ENCODE results near the gene CDH13.

CDH13 gene

GRCh38 chr16:83747936-83748335 is 1121.2 kb downstream of the CDH13 start:
- CTCF ChIA-PET, result no interaction called here
- Histone ChIP-seq H3K9me3 (ENCODE audit: control insufficient read depth, insufficient read depth, low read depth, low read length) (no peaks in the 10 kb centered on the region), H3K27ac (ENCODE audit: extremely low read depth, low read depth, low read length) (no peak overlapping the region), H3K36me3 (ENCODE audit: control insufficient read depth in 2 of 2, insufficient read depth in 1 of 2, low read length in 2 of 2) (no peaks in the 10 kb centered on the region), H3K4me1 (ENCODE audit: control insufficient read depth, insufficient read depth, low read length) (no peaks in the 10 kb centered on the region), H3K4me3 (ENCODE audit: low read depth, low read length) (no peak overlapping the region)
- TF ChIP-seq TCF7L2 (IDR thresholded peaks at IDR 0.05; ENCODE audit: borderline replicate concordance, low read depth, low read length), result no peak
- POLR2A ChIA-PET, result no interaction called here

GRCh38 chr16:83755391-83755790 is 1128.6 kb downstream of the CDH13 start:
- no peaks in the 10 kb centered on the region for H3K4me1 ChIP-seq (ENCODE audit: control insufficient read depth, insufficient read depth, low read length)
- no peak overlapping the region for H3K27ac ChIP-seq (ENCODE audit: extremely low read depth, low read depth, low read length)
- ChIA-PET CTCF (interaction anchor here (0.7 kb wide), 1 partner anchor 17 kb away, joined by 3 read pairs; no protein-coding TSS in a partner anchor), POLR2A (no interaction called here)
- no peaks in the 10 kb centered on the region for H3K9me3 ChIP-seq (ENCODE audit: control insufficient read depth, insufficient read depth, low read depth, low read length)
- no peaks in the 10 kb centered on the region for H3K36me3 ChIP-seq (ENCODE audit: control insufficient read depth in 2 of 2, insufficient read depth in 1 of 2, low read length in 2 of 2)
- TF ChIP-seq SETDB1 (IDR thresholded peaks at IDR 0.05; ENCODE audit: insufficient read length, low read length) (peak; percentile 63), ZFHX2 (tag by site-specific recombination; conservative IDR thresholded peaks at IDR 0.05) (no peak), ZNF501 (tag by site-specific recombination; IDR thresholded peaks at IDR 0.05) (no peak)
- no peak overlapping the region for H3K4me3 ChIP-seq (ENCODE audit: low read depth, low read length)

- TF ChIP-seq ZNF449 (tag by site-specific recombination; IDR thresholded peaks at IDR 0.05) (no peak), ZNF701 (tag by site-specific recombination; IDR thresholded peaks at IDR 0.05) (no peak), ZNF114 (tag by site-specific recombination; IDR thresholded peaks at IDR 0.05) (no peak), ZSCAN23 (tag by site-specific recombination; IDR thresholded peaks at IDR 0.05) (no peak), ZNF664 (tag by site-specific recombination; IDR thresholded peaks at IDR 0.05) (no peak), ZNF174 (tag by site-specific recombination; IDR thresholded peaks at IDR 0.05) (no peak), ZNF169 (tag by site-specific recombination; IDR thresholded peaks at IDR 0.05) (no peak), ZBTB10 (tag by site-specific recombination; IDR thresholded peaks at IDR 0.05) (no peak), ZNF585B (tag by site-specific recombination; IDR thresholded peaks at IDR 0.05) (no peak), SCRT1 (tag by site-specific recombination; IDR thresholded peaks at IDR 0.05; ENCODE audit: borderline replicate concordance) (no peak), ZNF146 (tag by site-specific recombination; IDR thresholded peaks at IDR 0.05) (no peak)
- no peaks in the 10 kb centered on the region for H3K36me3 ChIP-seq (ENCODE audit: control insufficient read depth in 2 of 2, insufficient read depth in 1 of 2, low read length in 2 of 2)
- H3K27ac ChIP-seq (ENCODE audit: extremely low read depth, low read depth, low read length), result no peak overlapping the region
- H3K4me1 ChIP-seq (ENCODE audit: control insufficient read depth, insufficient read depth, low read length), result no peaks in the 10 kb centered on the region
- H3K4me3 ChIP-seq (ENCODE audit: low read depth, low read length), result no peak overlapping the region
- POLR2A ChIA-PET, result no interaction called here
- H3K9me3 ChIP-seq (ENCODE audit: control insufficient read depth, insufficient read depth, low read depth, low read length), result no peaks in the 10 kb centered on the region
- CTCF ChIA-PET, result no interaction called here
Observed at GRCh38 chr16:83762141-83762991, 1135.6 kb downstream of the CDH13 start.

Data from HEK293 (cell line).